NCI-H2196 (cell line): ENCODE results near the gene KY.

Source experiments
- DNase-seq: peaks from one replicate; lab custom pipeline; 2025; ENCODE audit not compliant: unreplicated experiment; lab: John Stamatoyannopoulos, UW

KY gene

DNA sequence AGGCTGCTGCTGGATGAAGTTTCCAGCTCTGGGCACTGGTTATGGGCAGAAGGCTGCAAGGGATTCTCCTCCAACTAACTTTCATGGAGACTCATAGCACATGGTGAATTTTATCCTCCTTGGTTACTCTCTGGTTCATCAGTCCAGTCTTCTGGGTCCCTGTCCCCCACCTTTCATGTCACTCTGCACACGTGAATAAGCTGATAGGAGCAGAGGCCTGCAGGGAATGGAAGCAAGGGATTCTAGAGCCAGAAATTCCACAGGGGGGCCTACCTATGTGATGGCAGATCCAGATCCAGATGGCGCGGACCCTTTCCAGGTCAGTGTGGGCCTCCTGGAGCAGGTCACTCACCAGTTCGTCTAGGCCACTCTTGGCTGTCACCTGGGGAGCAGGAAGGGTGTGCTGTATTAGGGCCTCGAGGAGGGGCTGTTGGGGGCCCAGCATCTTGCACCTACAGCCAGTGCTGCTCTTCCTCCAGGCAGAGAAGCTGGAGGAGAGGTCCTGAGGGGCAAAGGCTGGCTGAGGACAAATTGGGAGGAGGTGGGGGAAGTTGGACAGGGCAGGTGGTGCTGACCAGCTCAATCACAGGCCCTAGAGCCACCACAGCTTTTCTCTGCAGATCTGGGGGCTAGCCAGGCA is 30.2 kb downstream of the KY start:
- no peak for DNase-seq

DNA sequence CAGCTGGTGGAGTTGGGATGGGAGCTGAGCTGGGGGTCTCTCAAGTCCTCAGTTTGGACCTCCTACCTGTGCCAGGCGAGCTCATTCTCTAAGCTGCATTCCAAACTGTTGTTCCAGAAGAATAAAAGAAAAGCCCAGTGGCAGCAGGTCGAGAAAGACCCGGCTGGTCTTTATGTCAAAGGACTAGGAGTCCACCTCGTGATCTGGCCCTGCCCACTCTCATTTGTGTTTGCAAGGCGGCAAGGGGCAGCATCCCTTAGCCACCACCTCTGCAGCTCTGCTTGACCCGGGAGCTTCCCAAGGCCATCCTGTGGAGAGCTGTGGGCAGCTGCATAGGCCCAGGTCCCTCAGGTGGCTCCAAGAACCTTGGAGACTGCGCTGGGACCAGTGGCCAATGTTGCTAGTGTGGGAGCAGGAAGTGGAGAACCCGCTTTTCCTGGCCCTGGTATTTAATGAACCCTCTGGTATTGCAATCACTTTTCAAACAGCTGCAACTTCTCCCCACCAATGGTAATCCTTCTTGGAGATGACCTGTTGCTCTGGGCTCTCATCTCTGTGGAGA is 30.9 kb downstream of the KY start:
- no peak for DNase-seq

GRCh38 chr3:134619301-134619615 is 31.6 kb downstream of the KY start:
- no peak for DNase-seq

DNA sequence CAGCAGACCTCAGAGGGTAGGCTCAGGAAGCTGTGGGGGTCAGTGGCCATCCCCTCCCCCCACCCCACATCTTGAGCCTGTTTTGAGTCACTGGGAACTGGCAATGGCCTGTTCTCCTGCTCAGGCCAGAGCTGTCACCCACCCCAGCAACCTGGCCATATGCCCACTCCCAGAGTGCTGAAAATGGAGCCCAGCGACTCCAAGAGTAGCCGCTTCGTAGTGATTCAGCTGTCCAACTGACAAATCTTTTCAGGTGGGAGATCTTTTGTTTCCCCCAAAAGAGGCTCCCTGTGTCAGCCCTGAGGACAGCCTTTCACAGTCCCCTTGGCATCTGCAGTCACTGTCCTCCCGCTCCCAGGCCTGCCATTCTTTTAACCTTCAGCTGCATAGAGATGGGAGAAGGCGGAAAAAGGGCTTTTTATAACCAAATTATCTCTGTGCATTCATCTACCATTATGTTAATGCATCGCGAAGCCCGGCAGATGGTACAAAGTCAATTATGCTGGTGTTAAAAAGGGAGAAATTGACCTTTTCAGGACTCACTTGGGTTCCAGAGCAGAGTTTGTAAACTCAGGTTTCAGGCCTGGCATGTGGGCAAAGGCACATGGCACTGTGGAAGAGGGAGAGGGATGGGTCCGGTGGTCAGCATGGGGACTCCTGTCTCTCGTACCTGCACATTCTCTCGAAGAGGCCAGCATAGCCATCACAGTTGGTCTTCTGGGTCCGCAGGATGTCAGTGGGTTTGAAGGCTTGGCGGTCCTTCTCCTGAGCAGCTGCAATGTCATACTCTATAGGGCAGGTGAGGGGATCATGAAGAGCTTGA is 32.1 kb downstream of the KY start:
- no peak for DNase-seq

GRCh38 chr3:134617608-134618477 is 33.0 kb downstream of the KY start:
- DNase-seq, result no peak

DNA sequence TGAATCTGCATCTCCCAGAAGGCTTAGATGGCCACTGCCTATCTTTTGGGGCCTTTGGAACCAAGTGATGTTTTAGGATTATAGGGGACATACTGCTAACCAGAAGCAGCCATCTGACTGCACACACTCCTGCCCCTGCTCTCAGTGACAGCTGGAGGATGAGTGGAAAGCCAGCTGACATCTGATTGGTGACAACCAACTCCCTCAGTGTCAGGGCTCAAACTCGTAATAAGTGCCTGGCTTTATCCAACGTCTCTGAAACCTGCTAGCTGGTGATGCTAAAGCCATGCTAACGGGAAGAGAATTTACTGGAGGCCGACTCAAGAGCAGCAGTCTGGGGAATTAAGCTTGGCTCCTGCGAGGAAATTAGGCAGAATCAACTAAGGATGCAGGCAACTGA is 35.1 kb downstream of the KY start:
- DNase-seq, result no peak

DNA sequence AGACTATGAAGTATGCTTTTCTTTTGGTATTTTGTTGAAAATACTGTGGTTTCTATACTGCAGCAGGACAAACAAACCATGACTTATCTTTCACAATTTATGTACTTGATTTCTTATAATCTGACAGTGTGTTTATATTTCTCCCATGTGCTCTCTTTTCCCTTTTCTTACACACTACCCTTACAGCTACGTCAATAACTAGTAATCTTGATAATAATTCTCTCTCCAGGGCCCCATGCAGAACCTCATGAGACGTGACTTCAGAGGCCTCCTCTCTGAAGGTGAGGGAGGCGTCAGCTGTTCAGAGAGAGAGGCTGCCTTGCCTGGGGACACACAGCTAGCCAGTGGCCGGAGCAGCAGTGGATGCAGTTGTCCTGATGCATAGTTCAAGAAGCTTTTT is 35.9 kb downstream of the KY start:
- no peak for DNase-seq

GRCh38 chr3:134613006-134613520 is 37.8 kb downstream of the KY start:
- no peak for DNase-seq

DNA sequence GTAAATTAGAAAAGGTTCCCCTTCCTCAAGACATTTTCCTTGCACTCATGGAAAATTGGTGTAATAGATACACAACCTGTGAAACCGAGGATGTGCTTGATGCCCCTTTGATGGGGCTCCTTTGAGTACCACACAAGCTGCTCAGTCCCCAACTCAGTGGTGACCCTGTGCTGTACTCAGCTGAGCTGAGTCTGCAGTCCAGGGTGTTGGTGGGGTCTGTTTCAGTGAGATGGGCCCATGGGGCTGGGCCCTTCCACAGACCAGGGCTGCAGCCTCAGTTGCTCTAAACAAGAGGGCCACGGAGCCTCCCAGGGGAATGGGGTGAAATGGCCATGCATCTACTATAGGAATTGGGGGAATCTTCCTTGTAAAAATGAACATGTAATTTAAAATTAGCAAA is 39.3 kb downstream of the KY start:
- no peak for DNase-seq

DNA sequence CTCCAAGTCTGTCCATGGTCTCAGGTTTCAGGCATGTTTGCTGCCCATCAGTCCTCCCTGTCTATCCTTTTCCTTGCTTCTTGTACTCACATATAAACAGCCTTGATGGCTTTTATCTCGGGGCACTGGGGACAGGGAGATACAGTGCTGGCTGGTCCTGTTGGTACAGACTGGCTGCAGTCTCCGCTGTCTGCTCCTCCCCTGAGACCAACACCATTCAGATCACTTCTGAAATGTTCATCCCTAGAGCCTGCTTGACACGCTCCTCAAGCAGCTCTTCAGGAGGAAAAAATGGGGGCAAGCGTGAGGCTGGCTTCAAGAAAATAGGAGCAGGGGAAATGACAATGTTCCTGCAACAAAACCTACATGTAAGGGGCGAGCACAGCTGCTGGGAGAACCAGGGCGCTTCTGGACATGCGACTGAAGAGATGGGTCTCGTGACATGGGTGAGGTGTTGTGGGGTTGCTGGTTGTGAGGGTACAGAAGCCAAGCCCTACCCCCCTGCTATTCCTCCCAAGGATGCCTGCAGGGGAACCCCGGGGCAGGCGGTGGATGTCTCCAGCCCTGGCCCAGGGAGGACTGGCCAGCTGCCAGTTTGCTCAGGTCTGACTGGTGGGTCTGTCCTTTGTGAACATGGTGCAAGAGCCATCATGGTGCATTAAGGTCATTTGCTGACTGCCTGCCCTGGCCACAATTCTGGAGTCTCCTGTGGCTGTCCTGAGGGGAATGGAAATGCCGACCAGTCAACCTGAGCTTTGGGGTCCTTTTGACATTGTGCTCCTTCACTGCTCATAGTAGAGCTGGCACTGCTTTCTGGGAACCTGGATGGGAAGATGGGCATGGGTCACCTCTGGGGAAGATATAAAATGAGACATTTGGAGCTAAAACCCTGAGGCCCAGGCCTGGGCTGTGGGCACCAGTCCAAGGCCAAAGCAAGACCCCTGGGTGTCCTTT is 40.1 kb downstream of the KY start:
- DNase-seq, result no peak

- DNase-seq, result no peak
Measured at GRCh38 chr3:134609821-134610431, 40.9 kb downstream of the KY start.

- DNase-seq, result no peak
Measured at GRCh38 chr3:134608771-134609435, 41.9 kb downstream of the KY start.

DNA sequence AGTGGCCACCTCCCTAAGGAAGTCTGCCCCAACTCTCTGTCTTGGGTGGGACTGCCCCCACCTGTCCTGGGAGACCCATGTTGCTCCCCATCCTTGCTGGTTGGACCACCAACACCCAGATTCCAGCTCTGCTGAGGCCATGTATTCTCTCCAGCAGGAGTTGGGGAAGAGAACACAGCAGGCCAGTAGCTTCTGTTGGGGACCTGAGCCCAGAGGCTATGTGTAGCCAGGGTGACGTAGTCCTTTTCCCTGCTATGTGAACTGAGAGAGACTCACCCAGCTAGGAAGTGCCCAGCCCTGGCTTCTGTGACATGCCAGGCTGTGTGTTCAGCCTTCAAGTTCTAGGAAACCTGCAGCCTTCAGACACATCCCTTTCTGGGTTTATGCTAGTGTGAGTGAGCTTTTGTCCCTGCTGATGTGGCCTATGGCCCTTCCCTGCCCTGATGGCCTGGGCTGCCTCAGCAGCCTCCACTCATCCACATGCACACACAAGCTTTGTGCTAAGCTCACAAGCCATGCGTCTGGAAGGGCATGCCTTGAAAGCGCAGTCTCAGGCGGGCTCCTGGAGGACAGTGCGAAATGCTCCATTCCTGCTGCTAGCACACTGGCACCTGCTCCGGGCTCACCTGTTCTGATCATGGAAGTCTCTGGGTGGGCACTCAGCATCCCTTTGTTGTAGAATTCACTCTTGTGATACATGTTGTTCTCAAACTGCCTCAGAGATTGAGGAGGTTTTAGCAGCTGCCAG is 42.6 kb downstream of the KY start:
- no peak for DNase-seq

DNA sequence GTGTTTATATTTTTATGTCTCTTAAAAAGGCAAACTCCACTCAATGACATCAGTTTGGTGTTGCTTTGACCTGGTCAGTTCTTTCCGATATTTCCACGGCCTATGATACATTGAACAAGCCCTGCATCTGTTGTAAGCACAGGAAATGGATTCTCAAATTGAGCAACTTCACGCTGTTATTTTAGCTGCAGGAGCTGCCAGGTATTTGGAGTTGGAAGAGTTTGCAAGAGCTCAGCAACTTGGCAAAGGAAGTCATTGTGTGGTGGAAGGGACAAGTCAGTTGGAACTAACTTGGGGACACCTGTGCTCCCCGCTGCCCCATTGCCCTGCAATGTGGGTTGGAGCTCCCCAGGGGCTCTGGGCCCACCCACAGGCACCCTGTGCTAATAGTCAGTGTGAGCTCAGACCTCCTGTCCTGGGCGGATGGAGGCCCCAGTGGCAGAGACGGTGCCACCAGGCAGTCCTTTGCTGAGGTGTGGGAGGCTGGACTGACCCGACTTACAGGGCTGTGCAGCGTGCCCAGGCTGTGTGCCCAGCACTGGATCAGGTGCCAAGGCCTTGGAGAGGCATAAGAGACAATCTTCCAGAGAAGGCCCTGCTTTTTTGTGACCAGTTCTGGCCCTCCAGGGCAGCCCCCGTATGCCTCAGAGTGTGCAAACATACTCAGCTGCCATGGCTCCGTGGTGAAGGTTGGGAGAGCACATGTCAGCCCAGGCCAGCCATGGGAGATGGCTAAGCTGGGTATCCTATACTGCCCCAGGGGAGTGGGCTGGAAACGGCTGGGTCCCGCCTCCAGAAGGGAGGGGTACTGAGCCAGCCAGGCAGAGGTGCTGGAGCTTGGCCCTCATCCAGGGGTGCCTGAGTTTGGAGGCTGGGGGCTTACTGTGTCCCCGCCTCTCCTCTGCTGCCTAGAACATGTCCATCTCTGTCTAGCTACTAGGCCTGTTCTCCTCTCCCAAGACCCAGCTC is 43.5 kb downstream of the KY start:
- no peak for DNase-seq

- DNase-seq, result no peak
Measured at GRCh38 chr3:134606033-134607025, 44.5 kb downstream of the KY start.

DNA sequence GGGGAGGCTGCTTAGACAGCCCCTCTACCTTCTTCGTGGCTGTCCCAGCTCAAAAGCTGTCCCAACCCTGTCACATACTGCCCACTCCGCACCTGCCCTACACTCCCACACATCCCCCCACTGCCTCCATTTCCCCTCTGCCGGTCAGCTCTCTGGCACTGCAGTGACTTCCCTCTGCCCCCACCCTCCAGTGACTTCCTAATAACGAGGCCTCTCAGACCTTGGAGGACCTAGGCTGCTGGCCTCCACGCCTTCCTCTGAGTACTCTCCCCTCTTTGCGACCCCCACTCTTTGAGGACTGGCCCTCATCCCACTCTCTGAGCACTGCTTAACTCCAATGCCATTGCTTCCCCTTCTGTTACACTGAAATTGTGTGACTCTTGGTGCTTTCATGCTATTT is 45.3 kb downstream of the KY start:
- no peak for DNase-seq
